Esophagus squamous epithelium (tissue), 5 donors: ENCODE data around the gene KCNG2. TPM values are rescaled to one million over a fixed set of nuclear protein-coding genes. Genes with fewer than 3 reads are reported as not detected.

Experiments
- DNase-seq: peaks from one replicate; lab custom pipeline; 2025; lab: John Stamatoyannopoulos, UW
- H3K27ac ChIP-seq, 4 donors: fragments of 200-600 bp; sonication (generic); one replicate each; pipeline ENCODE4 v1.5.1; 2016 to 2019; ENCODE audit warnings: mild to moderate bottlenecking in 1 of 4
- H3K27me3 ChIP-seq, 4 donors: fragments of 200-600 bp; sonication (generic); 1 replicate in 3 of 4; 2 replicates in 1 of 4; pipeline versions ENCODE4 v1.5.1 to v1.6.0; 2017 to 2021; ENCODE audit warnings: antibody characterized with exemption in 1 of 4
- H3K36me3 ChIP-seq, 3 donors: fragments of 200-600 bp; sonication (generic); one replicate each; pipeline ENCODE4 v1.5.1; 2016 to 2019
- H3K4me1 ChIP-seq, 3 donors: fragments of 200-600 bp; sonication (generic); one replicate each; pipeline ENCODE4 v1.5.1; 2017 to 2019
- H3K4me3 ChIP-seq, 4 donors: fragments of 200-600 bp; sonication (generic); 1 replicate in 3 of 4; 2 replicates in 1 of 4; pipeline ENCODE4 v1.5.1; 2016 to 2019; ENCODE audit warnings: mild to moderate bottlenecking in 2 of 4, moderate library complexity in 1 of 4
- H3K9me3 ChIP-seq, 3 donors: fragments of 200-600 bp; sonication (generic); one replicate each; pipeline ENCODE4 v1.5.1; 2016 to 2019
- CTCF ChIP-seq, 6 experiments: fragments of 450-650 bp in 4 of 6; fragments of 200-600 bp in 2 of 6; sonication (generic) in 2 of 6; IDR thresholded peaks; one replicate each; pipeline ENCODE4 v1.5.1; 2016 to 2019; ENCODE audit warnings: antibody characterized with exemption in 6 of 6, mild to moderate bottlenecking in 4 of 6, moderate library complexity in 4 of 6
- POLR2A ChIP-seq, 4 donors: fragments of 450-650 bp; IDR thresholded peaks; one replicate each; pipeline ENCODE4 v1.6.1; 2017; ENCODE audit warnings: antibody characterized with exemption in 4 of 4, mild to moderate bottlenecking in 4 of 4, moderate library complexity in 3 of 4
- WGBS, 2 donors: methylation state at CpG; one replicate each; pipeline ENCODE4 v1.1.5; 2018; 5-methylcytosine and 5-hydroxymethylcytosine counted together
- intact Hi-C: fragments of 100-400 bp; cut with DNase I; formaldehyde crosslinking; loops from one replicate; pipeline ENCODE4 v1.15.0; 2022
- total RNA-seq, 4 donors: library from RNA; depleted of rRNA; stranded (reverse); fragments of >200 nt; gene quantifications; one replicate each; pipeline ENCODE4 v1.1.0, GENCODE V29; 2016
- donor health status: DM: yes; HTN: yes; CAD: no.

The KCNG2 gene
- total RNA-seq, 4 donors from 2014 or later: 0.19 TPM; not detected in 3

- TF ChIP-seq POLR2A (IDR thresholded peaks at IDR 0.05) (no peak), CTCF (IDR thresholded peaks at IDR 0.05) (no peak)
- DNase-seq: no peak
- 82 to 83% methylated on average over 1 to 5 of the region's 5 CpGs for WGBS, 2 donors
- H3K27ac ChIP-seq: no peak overlapping the region
- H3K4me3 ChIP-seq: no peak overlapping the region
- peaks cover 0 to 8% (median 0%) of the 10 kb centered on the region in 4 donors for H3K27me3 ChIP-seq
- intact Hi-C loops: no loop called here
- no peaks in the 10 kb centered on the region for H3K36me3 ChIP-seq
- H3K9me3 ChIP-seq: no peaks in the 10 kb centered on the region
- H3K4me1 ChIP-seq: no peaks in the 10 kb centered on the region
These were observed 30.5 kb downstream of the KCNG2 start for GRCh38 chr18:79828258-79828657.

DNA sequence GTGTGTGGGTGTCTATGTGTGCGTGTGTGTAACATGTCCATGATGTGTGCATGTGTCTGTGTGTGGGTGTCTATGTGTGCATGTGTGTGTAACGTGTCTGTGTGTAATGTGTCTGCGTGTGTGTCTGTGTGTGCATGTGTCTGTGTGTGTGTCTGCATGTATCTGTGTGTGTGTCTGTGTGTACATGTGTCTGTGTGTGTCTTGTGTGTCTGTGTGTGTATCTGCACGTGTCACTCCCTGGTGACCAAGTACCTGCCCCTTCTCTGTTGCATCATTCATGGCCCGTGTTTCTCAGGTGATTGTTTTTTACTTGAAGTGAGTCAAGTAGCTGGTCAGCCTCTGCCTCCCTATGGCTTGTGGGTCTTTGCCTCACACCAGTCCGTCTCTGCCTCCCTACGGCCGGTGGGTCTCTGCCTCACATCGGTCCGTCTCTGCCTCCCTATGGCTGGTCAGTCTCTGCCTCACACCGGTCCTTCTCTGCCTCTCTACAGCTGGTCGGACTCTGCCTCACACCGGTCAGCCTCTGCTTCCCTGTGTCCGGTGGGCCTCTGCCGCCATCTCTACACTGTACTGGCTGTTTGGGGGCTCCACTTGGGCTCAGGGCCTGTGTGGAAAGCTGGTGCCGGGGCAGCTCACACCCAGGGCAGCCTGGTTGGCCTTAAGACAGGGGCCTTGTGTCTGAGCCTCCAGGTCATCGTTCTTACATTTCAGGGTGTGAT is 31.6 kb downstream of the KCNG2 start:
- DNase-seq: no peak
- H3K36me3 ChIP-seq: no peaks in the 10 kb centered on the region

DNA sequence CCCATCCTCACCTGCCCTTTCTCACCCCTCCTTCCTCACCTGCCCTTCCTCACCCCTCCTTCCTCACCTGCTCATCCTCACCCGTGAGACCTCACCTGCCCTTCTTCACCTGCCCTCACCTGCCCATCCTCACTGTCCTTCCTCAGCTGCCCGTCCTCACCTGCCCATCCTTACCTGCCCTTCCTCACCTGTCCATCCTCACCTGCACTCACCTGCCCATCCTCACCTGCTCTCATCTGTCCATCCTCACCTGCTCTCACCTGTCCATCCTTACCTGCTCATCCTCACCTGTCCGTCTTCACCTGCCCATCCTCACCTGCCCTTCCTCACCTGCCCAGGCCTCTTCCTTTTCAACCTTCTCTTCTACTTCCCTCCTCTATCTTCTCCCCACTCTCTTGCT is 34.4 kb downstream of the KCNG2 start:
- no peak overlapping the region for H3K27ac ChIP-seq
- WGBS, 2 donors: 75 to 82% methylated on average over 3 of the region's 3 CpGs
- intact Hi-C loops: no loop called here
- H3K4me3 ChIP-seq: no peak overlapping the region
- H3K36me3 ChIP-seq: no peaks in the 10 kb centered on the region
- DNase-seq: no peak
- TF ChIP-seq CTCF (IDR thresholded peaks at IDR 0.05) (no peak), POLR2A (IDR thresholded peaks at IDR 0.05) (no peak)
- H3K4me1 ChIP-seq: no peaks in the 10 kb centered on the region
- H3K27me3 ChIP-seq: peaks cover 0 to 39% (median 0%) of the 10 kb centered on the region in 4 donors
- no peaks in the 10 kb centered on the region for H3K9me3 ChIP-seq

More for the DNA sequence above, 31.6 kb downstream of the KCNG2 start:
- intact Hi-C loops: no loop called here
- no peak overlapping the region for H3K27ac ChIP-seq
- 85 to 90% methylated on average over 15 to 17 of the region's 17 CpGs for WGBS, 2 donors
- no peaks in the 10 kb centered on the region for H3K9me3 ChIP-seq
- no peak overlapping the region for H3K4me3 ChIP-seq
- H3K27me3 ChIP-seq: peaks cover 0 to 18% (median 0%) of the 10 kb centered on the region in 4 donors
- TF ChIP-seq CTCF (IDR thresholded peaks at IDR 0.05) (no peak), POLR2A (IDR thresholded peaks at IDR 0.05) (no peak)
- H3K4me1 ChIP-seq: no peaks in the 10 kb centered on the region

DNA sequence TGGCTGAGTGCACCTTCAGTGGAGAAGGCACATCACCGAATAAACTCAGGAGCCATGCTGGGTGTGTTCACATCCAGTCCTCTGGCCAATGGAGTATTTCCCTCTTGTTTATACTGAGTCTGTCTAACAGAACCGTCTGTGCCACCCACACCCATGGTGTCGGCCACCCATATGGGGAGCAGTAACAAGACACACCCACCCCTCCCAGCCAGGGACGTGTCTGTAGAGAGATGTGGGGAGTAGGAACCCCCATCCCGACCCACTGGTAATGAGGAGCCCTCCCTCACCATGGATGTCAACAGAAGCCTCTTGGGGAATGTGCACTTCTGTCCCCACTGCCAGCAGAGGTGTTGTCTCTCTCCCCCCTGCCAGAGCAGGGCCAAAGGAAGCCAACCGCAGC is 37.1 kb downstream of the KCNG2 start:
- DNase-seq: no peak
- TF ChIP-seq POLR2A (IDR thresholded peaks at IDR 0.05) (no peak), CTCF (IDR thresholded peaks at IDR 0.05) (no peak)
- H3K36me3 ChIP-seq: no peaks in the 10 kb centered on the region
- no peaks in the 10 kb centered on the region for H3K4me1 ChIP-seq
- no peak overlapping the region for H3K4me3 ChIP-seq
- WGBS, 2 donors: 50 to 59% methylated on average over 2 to 5 of the region's 6 CpGs
- H3K9me3 ChIP-seq: no peaks in the 10 kb centered on the region
- H3K27ac ChIP-seq: no peak overlapping the region
- intact Hi-C loops: no loop called here
- peaks cover 0 to 59% (median 0%) of the 10 kb centered on the region in 4 donors for H3K27me3 ChIP-seq

DNA sequence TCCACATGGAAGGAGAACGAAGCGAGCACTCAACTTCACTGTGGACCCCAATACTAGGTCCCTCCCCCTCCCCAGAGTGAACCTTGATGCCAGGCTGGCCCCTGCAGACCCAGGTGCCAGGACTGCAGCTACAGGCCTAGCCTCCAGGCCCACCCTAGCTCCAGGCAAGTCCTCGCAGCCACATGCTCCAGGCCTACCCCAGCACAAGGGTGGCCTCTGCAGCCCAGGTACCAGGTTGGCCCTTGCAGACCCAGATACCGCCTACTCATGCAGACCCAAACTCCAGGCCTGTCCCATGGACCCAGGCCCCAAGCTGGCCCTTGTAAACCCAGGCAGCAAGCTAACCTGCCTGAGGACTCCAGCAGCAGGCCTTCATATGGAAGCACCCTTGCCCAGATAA is 44.2 kb downstream of the KCNG2 start:
- intact Hi-C loops: no loop called here

More for the DNA sequence above, 44.2 kb downstream of the KCNG2 start:
- no peaks in the 10 kb centered on the region for H3K4me1 ChIP-seq
- H3K27ac ChIP-seq: no peak overlapping the region
- H3K27me3 ChIP-seq: peaks cover 0 to 27% (median 0%) of the 10 kb centered on the region in 4 donors
- peaks cover 0 to 15% (median 3%) of the 10 kb centered on the region in 3 donors for H3K9me3 ChIP-seq
- 79 to 85% methylated on average over 2 of the region's 4 CpGs for WGBS, 2 donors
- TF ChIP-seq POLR2A (IDR thresholded peaks at IDR 0.05): no peak
- no peak for TF ChIP-seq CTCF (IDR thresholded peaks at IDR 0.05)
- H3K4me3 ChIP-seq: no peak overlapping the region
- H3K36me3 ChIP-seq: no peaks in the 10 kb centered on the region
- no peak for DNase-seq
